MCF 10A (cell line): ENCODE data around the gene STARD9. TPM values are rescaled to one million over a fixed set of nuclear protein-coding genes. Genes with fewer than 3 reads are reported as not detected.

Experiments used
- BruUV-seq: library from RNA; stranded (reverse); fragments of 400-500 nt; replicated peaks from 2 replicates; lab custom pipeline; 2021; lab: Mats Ljungman, UMichigan
- CTCF ChIA-PET: fragments of 300-600 bp; sonication (Branson Sonifier 250); formaldehyde crosslinking; extraction: SDS; loops from one replicate; lab custom pipeline; 2021; ENCODE audit warnings: antibody characterized with exemption, inconsistent platforms; lab: Yijun Ruan, JAX
- POLR2A ChIA-PET: fragments of 300-600, 350-650 bp; sonication (Branson Sonifier 250); formaldehyde crosslinking; extraction: SDS; loops from one replicate; lab custom pipeline; 2020; ENCODE audit warnings: antibody characterized with exemption, inconsistent platforms; lab: Yijun Ruan, JAX
- DNase-seq: peaks from one replicate; pipeline ENCODE4 v3.0.0-alpha.2; 2018; ENCODE audit not compliant: unreplicated experiment
- H3K27ac Mint-ChIP-seq: one replicate; pipeline ENCODE4 v1.8.0; 2022; ENCODE audit warnings: mild to moderate bottlenecking, low read depth, mixed read lengths; ENCODE audit not compliant: unreplicated experiment
- H3K27me3 Mint-ChIP-seq: one replicate; pipeline ENCODE4 v1.8.0; 2022; ENCODE audit warnings: mixed read lengths; ENCODE audit not compliant: insufficient read depth, unreplicated experiment
- H3K36me3 Mint-ChIP-seq: one replicate; pipeline ENCODE4 v1.8.0; 2022; ENCODE audit warnings: mild to moderate bottlenecking, moderate library complexity, mixed read lengths; ENCODE audit not compliant: insufficient read depth, unreplicated experiment
- H3K4me1 Mint-ChIP-seq: one replicate; pipeline ENCODE4 v1.8.0; 2022; ENCODE audit warnings: mixed read lengths; ENCODE audit not compliant: insufficient read depth, unreplicated experiment
- H3K4me3 Mint-ChIP-seq: one replicate; pipeline ENCODE4 v1.8.0; 2022; ENCODE audit warnings: mild to moderate bottlenecking, moderate library complexity, mixed read lengths; ENCODE audit not compliant: unreplicated experiment
- H3K9me3 Mint-ChIP-seq: one replicate; pipeline ENCODE4 v1.8.0; 2022; ENCODE audit warnings: mixed read lengths; ENCODE audit not compliant: unreplicated experiment
- CTCF ChIP-seq: fragments of 200-600 bp; IDR thresholded peaks from one replicate; pipeline ENCODE4 v1.8.0; 2022; ENCODE audit warnings: antibody characterized with exemption, mild to moderate bottlenecking; ENCODE audit not compliant: unreplicated experiment
- intact Hi-C: fragments of 100-400 bp; cut with micrococcal nuclease; formaldehyde crosslinking; loops from 2 replicates; pipeline ENCODE4 v1.14.1; 2022
- total RNA-seq: library from RNA; stranded (reverse); gene quantifications from 2 replicates; pipeline ENCODE4 v1.2.3, GENCODE V29; 2022

The STARD9 gene
- total RNA-seq, 1 experiment from 2014 or later: 2.0 TPM

- no peaks in the 10 kb centered on the region for H3K27me3 Mint-ChIP-seq
- H3K9me3 Mint-ChIP-seq: no peaks in the 10 kb centered on the region
- peaks cover 48% of the 10 kb centered on the region for H3K36me3 Mint-ChIP-seq
- BruUV-seq: no TSS peak
- no peak overlapping the region for H3K4me3 Mint-ChIP-seq
- intact Hi-C loops: loop anchor here (1.0 kb wide), 1 partner anchor 19 kb away; no protein-coding TSS in a partner anchor
- ChIA-PET CTCF (interaction anchor here (0.5 to 1.7 kb wide), 3 partner anchors 9 to 206 kb away, joined by 3 to 4 read pairs (median 3); no protein-coding TSS in a partner anchor), POLR2A (interaction anchor here (0.7 to 1.8 kb wide), 4 partner anchors 10 to 51 kb away, joined by 3 to 6 read pairs (median 4); no protein-coding TSS in a partner anchor)
- H3K4me1 Mint-ChIP-seq: no peaks in the 10 kb centered on the region
- H3K27ac Mint-ChIP-seq: no peak overlapping the region
- no peak for TF ChIP-seq CTCF
- DNase-seq: peak; percentile 18
These were observed 147.7 kb downstream of the STARD9 start for GRCh38 chr15:42723068-42723467.

DNA sequence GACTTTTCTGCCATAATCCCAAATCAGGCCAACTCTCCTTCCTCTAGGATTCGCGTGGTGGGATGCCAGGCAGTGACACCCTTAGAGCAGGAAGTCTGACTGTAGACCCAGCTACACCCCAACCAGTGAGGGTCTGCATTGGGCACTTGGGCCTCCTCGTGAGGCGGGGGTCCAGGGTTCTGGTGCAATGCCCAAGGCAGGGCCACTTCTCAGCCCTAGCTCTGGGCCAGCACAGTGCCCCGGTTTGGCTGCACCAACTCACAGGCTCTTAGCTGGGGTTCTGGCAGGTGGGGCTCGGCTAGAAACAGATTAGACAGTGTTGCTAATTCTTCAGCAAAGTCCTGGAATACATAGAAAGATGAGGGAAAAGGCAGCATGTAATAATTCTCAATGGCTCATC is 148.9 kb downstream of the STARD9 start:
- DNase-seq: no peak
- H3K4me3 Mint-ChIP-seq: no peak overlapping the region
- H3K9me3 Mint-ChIP-seq: no peaks in the 10 kb centered on the region
- no peak for TF ChIP-seq CTCF
- no peaks in the 10 kb centered on the region for H3K27me3 Mint-ChIP-seq
- POLR2A ChIA-PET: interaction anchor here (0.9 kb wide), 1 partner anchor 20 kb away, joined by 3 read pairs; no protein-coding TSS in a partner anchor
- CTCF ChIA-PET: no interaction called here
- H3K27ac Mint-ChIP-seq: no peak overlapping the region
- intact Hi-C loops: no loop called here
- H3K36me3 Mint-ChIP-seq: peaks cover 55% of the 10 kb centered on the region
- no peaks in the 10 kb centered on the region for H3K4me1 Mint-ChIP-seq
- no TSS peak for BruUV-seq

DNA sequence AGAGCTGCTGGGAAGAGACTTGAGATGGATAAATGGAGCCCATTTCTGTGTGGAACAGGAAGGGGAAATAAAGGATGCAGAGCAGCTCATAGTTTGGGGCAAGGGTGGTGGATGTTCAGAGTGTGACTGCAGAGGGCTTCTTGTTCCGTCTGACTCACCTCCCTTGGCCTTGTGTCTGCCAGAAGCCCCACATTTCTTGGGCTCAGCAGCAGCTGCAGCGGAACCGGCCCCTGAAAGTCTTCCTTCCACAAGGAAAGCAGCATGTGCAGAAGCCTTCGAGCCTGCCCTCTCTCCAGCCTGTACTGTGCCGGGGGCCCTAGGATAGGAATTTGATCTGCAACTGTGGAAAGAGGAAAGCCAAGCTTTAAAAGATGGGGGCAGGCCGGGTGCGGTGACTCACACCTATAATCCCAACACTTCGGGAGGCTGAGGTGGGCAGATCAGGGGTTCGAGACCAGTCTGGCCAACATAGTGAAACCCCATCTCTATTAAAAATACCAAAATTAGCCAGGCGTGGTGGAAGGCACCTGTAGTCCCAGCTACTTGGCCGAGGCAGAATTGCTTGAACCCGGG is 150.0 kb downstream of the STARD9 start:
- no peaks in the 10 kb centered on the region for H3K9me3 Mint-ChIP-seq

More for the DNA sequence above, 150.0 kb downstream of the STARD9 start:
- BruUV-seq: no TSS peak
- no peak for DNase-seq
- H3K36me3 Mint-ChIP-seq: peaks cover 54% of the 10 kb centered on the region
- POLR2A ChIA-PET: interaction anchor here (0.6 kb wide), 1 partner anchor 568 kb away, joined by 3 read pairs; no protein-coding TSS in a partner anchor
- CTCF ChIA-PET: no interaction called here
- intact Hi-C loops: no loop called here
- H3K4me3 Mint-ChIP-seq: no peak overlapping the region
- no peak for TF ChIP-seq CTCF
- H3K4me1 Mint-ChIP-seq: no peaks in the 10 kb centered on the region
- no peak overlapping the region for H3K27ac Mint-ChIP-seq
- no peaks in the 10 kb centered on the region for H3K27me3 Mint-ChIP-seq
